K562 (cell line): ENCODE data around the gene FIG4.

ENCODE experiments used
- DPF2 ChIP-seq: fragments of 450-650 bp; IDR thresholded peaks from 2 replicates; pipeline ENCODE4 v1.6.1; 2016
- EZH2 ChIP-seq: IDR thresholded peaks from 2 replicates; pipeline ENCODE4 v1.6.1; 2012; ENCODE audit warnings: low read depth, mild to moderate bottlenecking, inconsistent platforms, low read length, borderline replicate concordance
- MAZ ChIP-seq, 2 experiments: fragments of 450-650 bp in 1 of 2; sonication (generic) in 1 of 2; formaldehyde crosslinking; IDR thresholded peaks in 1 of 2; conservative IDR thresholded peaks in 1 of 2; 2 replicates each; pipeline versions ENCODE4 v1.4.0 to v1.5.0; 2020; ENCODE audit warnings: mild to moderate bottlenecking in 1 of 2, missing genetic modification reagents in 1 of 2
- RBBP5 ChIP-seq: fragments of 200-600 bp; sonication (generic); IDR thresholded peaks from 2 replicates; pipeline ENCODE4 v1.6.1; 2012; ENCODE audit warnings: borderline replicate concordance, mild to moderate bottlenecking, low read length, control low read depth, inconsistent platforms; ENCODE audit not compliant: insufficient read depth, poor library complexity, severe bottlenecking
- RNF2 ChIP-seq: sonication (generic); IDR thresholded peaks from 2 replicates; pipeline ENCODE4 v1.6.1; 2016
- SREBF2 ChIP-seq: sonication (generic); formaldehyde crosslinking; IDR thresholded peaks from 2 replicates; pipeline ENCODE4 v1.4.0; 2020; ENCODE audit warnings: mild to moderate bottlenecking, missing genetic modification reagents
- ZNF134 ChIP-seq: fragments of 250-450 bp; sonication (Bioruptor Pico); conservative IDR thresholded peaks from 2 replicates; pipeline ENCODE4 v1.4.0; 2020
- ZNF282 ChIP-seq: sonication (generic); formaldehyde crosslinking; IDR thresholded peaks from 2 replicates; pipeline ENCODE4 v1.8.1; 2023; ENCODE audit warnings: missing genetic modification reagents
- TF ChIP-seq, protein P1 (sequence below): sonication (generic); formaldehyde crosslinking; IDR thresholded peaks from 2 replicates; pipeline ENCODE4 v1.8.1; 2023; ENCODE audit warnings: missing genetic modification reagents, mild to moderate bottlenecking, borderline replicate concordance
- TF ChIP-seq, protein P2 (sequence below), 3 experiments: IDR thresholded peaks in 2 of 3; conservative IDR thresholded peaks in 1 of 3; 2 replicates each; pipeline ENCODE4 v1.5.1; 2011 to 2012; ENCODE audit warnings: low read length in 3 of 3, mild to moderate bottlenecking in 3 of 3, control low read depth in 2 of 3, improper control_type of control experiment in 1 of 3, inconsistent platforms in 1 of 3, low read depth in 1 of 3, mixed read lengths in 1 of 3, moderate library complexity in 1 of 3; ENCODE audit not compliant: insufficient read depth in 2 of 3

DNA sequence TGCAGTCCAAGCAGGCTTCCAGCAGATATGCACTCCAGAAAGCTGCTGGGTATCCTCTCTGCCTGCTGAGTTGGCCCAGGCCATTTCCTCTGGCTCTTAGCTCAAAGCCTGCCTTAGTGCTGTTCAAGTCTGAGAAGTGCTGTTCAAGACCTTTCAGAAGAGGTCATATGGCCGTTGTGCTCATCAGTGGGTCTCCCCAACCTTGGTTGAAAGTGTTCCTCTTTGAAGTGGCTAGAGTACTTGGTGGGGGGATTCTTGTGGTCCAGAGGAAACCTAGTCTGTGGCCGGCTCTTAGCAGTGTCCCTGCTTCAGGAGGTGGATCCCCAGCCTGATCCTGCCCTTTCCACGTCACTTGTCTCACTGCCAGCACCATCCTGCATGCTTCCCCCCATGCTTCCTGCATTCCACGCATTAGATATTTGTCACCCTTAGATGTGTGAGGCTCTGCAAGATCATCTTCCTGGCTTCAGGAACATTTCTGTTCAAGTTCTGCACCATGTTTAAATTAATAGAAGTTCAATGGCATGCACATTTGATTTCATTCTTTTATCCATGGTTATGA is 105.0 kb downstream of the FIG4 start:
- no peak for TF ChIP-seq SREBF2
- TF ChIP-seq DPF2: no peak
- no peak for TF ChIP-seq ZNF282 (CRISPR knock-in tag)
- no peak for TF ChIP-seq ZNF134 (CRISPR knock-in tag)
- TF ChIP-seq, protein P1, sequence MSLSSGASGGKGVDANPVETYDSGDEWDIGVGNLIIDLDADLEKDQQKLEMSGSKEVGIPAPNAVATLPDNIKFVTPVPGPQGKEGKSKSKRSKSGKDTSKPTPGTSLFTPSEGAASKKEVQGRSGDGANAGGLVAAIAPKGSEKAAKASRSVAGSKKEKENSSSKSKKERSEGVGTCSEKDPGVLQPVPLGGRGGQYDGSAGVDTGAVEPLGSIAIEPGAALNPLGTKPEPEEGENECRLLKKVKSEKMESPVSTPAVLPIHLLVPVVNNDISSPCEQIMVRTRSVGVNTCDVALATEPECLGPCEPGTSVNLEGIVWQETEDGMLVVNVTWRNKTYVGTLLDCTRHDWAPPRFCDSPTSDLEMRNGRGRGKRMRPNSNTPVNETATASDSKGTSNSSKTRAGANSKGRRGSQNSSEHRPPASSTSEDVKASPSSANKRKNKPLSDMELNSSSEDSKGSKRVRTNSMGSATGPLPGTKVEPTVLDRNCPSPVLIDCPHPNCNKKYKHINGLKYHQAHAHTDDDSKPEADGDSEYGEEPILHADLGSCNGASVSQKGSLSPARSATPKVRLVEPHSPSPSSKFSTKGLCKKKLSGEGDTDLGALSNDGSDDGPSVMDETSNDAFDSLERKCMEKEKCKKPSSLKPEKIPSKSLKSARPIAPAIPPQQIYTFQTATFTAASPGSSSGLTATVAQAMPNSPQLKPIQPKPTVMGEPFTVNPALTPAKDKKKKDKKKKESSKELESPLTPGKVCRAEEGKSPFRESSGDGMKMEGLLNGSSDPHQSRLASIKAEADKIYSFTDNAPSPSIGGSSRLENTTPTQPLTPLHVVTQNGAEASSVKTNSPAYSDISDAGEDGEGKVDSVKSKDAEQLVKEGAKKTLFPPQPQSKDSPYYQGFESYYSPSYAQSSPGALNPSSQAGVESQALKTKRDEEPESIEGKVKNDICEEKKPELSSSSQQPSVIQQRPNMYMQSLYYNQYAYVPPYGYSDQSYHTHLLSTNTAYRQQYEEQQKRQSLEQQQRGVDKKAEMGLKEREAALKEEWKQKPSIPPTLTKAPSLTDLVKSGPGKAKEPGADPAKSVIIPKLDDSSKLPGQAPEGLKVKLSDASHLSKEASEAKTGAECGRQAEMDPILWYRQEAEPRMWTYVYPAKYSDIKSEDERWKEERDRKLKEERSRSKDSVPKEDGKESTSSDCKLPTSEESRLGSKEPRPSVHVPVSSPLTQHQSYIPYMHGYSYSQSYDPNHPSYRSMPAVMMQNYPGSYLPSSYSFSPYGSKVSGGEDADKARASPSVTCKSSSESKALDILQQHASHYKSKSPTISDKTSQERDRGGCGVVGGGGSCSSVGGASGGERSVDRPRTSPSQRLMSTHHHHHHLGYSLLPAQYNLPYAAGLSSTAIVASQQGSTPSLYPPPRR: no peak
- TF ChIP-seq EZH2: no peak
- TF ChIP-seq, protein P2, sequence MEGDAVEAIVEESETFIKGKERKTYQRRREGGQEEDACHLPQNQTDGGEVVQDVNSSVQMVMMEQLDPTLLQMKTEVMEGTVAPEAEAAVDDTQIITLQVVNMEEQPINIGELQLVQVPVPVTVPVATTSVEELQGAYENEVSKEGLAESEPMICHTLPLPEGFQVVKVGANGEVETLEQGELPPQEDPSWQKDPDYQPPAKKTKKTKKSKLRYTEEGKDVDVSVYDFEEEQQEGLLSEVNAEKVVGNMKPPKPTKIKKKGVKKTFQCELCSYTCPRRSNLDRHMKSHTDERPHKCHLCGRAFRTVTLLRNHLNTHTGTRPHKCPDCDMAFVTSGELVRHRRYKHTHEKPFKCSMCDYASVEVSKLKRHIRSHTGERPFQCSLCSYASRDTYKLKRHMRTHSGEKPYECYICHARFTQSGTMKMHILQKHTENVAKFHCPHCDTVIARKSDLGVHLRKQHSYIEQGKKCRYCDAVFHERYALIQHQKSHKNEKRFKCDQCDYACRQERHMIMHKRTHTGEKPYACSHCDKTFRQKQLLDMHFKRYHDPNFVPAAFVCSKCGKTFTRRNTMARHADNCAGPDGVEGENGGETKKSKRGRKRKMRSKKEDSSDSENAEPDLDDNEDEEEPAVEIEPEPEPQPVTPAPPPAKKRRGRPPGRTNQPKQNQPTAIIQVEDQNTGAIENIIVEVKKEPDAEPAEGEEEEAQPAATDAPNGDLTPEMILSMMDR (IDR thresholded peaks at IDR 0.05 in 2 of 3, conservative IDR thresholded peaks at IDR 0.05 in 1 of 3; ENCODE audit: insufficient read depth in 2 of 3, low read depth in 1 of 3, low read length in 3 of 3): no peak
- TF ChIP-seq RNF2: no peak
- no peak for TF ChIP-seq MAZ (CRISPR knock-in tag; conservative IDR thresholded peaks at IDR 0.05 in 1 of 2, IDR thresholded peaks at IDR 0.05 in 1 of 2)
- no peak for TF ChIP-seq RBBP5
